Measurements from ENCODE around the gene RBM19. TPM values are rescaled to one million over a fixed set of nuclear protein-coding genes. Genes with fewer than 3 reads are reported as not detected.

The RBM19 gene
- 21.1 and 21.3 TPM in 2 replicates for total RNA-seq

DNA sequence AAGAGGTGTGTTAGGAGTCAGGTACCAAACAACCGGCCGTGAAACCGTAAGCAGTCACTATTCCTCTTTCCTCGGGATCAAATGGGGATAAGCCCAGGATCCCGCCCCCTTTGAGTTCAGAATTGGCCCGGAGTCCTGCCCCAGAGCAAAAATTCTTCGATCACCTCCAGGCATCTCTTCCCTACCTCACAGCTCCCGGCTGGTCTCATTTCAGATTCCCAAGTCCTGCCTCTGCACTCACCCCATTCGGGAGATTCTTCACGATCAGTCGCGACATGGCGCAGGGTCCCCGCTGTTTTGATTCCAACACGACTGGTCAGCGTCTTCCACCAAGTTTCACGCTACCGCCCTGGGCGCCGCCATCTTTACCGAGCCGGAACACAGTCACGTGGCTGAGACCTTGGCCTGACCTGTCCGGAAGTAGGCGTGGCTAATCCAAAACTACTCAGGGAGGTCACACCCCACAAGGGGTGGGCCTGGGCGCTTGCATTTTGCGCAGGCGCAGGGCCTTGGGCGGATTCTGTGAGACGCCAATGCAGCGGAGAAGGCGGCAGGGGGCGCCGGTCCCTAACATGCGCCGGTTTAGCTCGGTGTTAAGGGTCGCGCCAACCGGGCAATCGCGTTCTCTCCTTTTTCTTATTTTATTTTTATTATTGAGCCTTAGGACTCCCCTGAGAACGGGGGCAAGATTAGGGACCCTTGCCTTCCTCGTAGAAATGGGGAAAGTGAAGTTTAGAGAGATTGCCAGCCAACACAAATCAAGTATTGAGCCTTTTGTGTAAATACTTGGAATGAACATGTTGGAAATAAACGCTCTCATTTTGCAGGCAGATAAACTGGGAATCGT is at the start of gene RBM19:
TSS of gene RBM19 (minus strand) at position 375 of the 847 bp plus-strand sequence. CDS start at position 277, 98 bp downstream.

Data from endothelial cell of coronary artery (primary cell).